ENCODE measurements around the gene UNC5CL.

DNA sequence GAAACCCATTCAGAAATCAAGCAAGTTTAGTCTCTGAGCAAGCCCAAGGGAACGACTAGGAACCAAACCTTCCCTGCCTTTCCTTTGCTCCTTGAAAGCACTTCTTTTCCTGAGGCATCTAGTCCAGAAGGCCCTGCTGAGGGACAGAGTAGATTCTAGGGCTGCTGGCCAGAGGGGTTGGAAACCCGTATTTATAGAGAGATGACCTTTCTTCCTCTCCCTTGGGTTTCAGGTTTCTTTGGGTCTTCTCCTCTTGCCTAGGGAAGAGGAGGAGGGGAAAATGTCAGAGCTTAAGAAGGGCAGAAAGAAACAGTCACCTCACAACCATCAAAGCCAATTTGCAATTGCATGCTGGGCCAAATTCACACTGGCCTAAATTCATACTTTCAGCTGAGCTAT, 19.8 kb upstream of the UNC5CL start:
- TF ChIP-seq CTCF (IDR thresholded peaks at IDR 0.05), result no peak
- TF ChIP-seq POLR2A (IDR thresholded peaks at IDR 0.05), result no peak
